Karpas-422 (cell line): ENCODE data around the gene RPL6. TPM values are rescaled to one million over a fixed set of nuclear protein-coding genes. Genes with fewer than 3 reads are reported as not detected.
"Not testable (repeated sequence)": the region's sequence is repeated elsewhere in the genome, so short reads cannot be mapped to it uniquely, and the experiment has no call there.

Experiments
- DNase-seq: peaks from one replicate; pipeline ENCODE4 v3.0.0-alpha.2; 2015
- H2AFZ ChIP-seq: fragments of 200-600 bp; sonication (generic); 2 replicates; pipeline ENCODE4 v1.6.1; 2014; ENCODE audit warnings: antibody characterized with exemption, low read length, mixed read lengths
- H3K27ac ChIP-seq: fragments of 200-600 bp; sonication (generic); 2 replicates; pipeline ENCODE4 v1.5.1; 2014; ENCODE audit warnings: mild to moderate bottlenecking, low read length, moderate library complexity
- H3K27me3 ChIP-seq: fragments of 200-600 bp; sonication (generic); 2 replicates; pipeline ENCODE4 v1.6.1; 2014; ENCODE audit warnings: low read length, mixed read lengths
- H3K36me3 ChIP-seq: fragments of 200-600 bp; sonication (generic); 2 replicates; pipeline ENCODE4 v1.6.1; 2014; ENCODE audit warnings: low read length, mixed read lengths; ENCODE audit not compliant: insufficient read depth
- H3K4me1 ChIP-seq: fragments of 200-600 bp; sonication (generic); 2 replicates; pipeline ENCODE4 v1.6.1; 2014; ENCODE audit warnings: mild to moderate bottlenecking, low read length, mixed read lengths
- H3K4me2 ChIP-seq: fragments of 200-600 bp; sonication (generic); 2 replicates; pipeline ENCODE4 v1.6.1; 2014; ENCODE audit warnings: low read length, low read depth, mild to moderate bottlenecking; ENCODE audit not compliant: poor library complexity, severe bottlenecking
- H3K4me3 ChIP-seq: fragments of 200-600 bp; sonication (generic); 2 replicates; pipeline ENCODE4 v1.5.1; 2014; ENCODE audit warnings: mild to moderate bottlenecking, antibody characterized with exemption, low read length, mixed read lengths
- H3K79me2 ChIP-seq: fragments of 200-600 bp; sonication (generic); 2 replicates; pipeline ENCODE4 v1.6.1; 2014; ENCODE audit warnings: mild to moderate bottlenecking, low read length, mixed read lengths
- H3K9ac ChIP-seq: fragments of 200-600 bp; sonication (generic); 2 replicates; pipeline ENCODE4 v1.6.0; 2014; ENCODE audit warnings: low read length
- H3K9me2 ChIP-seq: fragments of 200-600 bp; sonication (generic), shearing (Covaris generic); replicated peaks from 2 replicates; pipeline ENCODE4 v1.6.0; 2014; ENCODE audit warnings: mild to moderate bottlenecking, low read length, moderate library complexity; ENCODE audit not compliant: insufficient read depth
- H3K9me3 ChIP-seq: fragments of 300-700, 200-600 bp; sonication (generic); 2 replicates; pipeline ENCODE4 v1.6.1; 2014; ENCODE audit warnings: low read length, mixed read lengths
- H4K20me1 ChIP-seq: fragments of 200-600 bp; sonication (generic); 2 replicates; pipeline ENCODE4 v1.6.1; 2014; ENCODE audit warnings: mild to moderate bottlenecking, antibody characterized with exemption, low read length, low read depth; ENCODE audit not compliant: insufficient read depth
- total RNA-seq: library from RNA; depleted of rRNA; stranded (reverse); fragments of >200 nt; shearing (Covaris generic); gene quantifications from 2 replicates; pipeline ENCODE4 v1.2.3, GENCODE V29; 2014; ENCODE audit warnings: low replicate concordance

RPL6 gene
- total RNA-seq, 1 experiment from 2014 or later, result 2,811 TPM

DNA sequence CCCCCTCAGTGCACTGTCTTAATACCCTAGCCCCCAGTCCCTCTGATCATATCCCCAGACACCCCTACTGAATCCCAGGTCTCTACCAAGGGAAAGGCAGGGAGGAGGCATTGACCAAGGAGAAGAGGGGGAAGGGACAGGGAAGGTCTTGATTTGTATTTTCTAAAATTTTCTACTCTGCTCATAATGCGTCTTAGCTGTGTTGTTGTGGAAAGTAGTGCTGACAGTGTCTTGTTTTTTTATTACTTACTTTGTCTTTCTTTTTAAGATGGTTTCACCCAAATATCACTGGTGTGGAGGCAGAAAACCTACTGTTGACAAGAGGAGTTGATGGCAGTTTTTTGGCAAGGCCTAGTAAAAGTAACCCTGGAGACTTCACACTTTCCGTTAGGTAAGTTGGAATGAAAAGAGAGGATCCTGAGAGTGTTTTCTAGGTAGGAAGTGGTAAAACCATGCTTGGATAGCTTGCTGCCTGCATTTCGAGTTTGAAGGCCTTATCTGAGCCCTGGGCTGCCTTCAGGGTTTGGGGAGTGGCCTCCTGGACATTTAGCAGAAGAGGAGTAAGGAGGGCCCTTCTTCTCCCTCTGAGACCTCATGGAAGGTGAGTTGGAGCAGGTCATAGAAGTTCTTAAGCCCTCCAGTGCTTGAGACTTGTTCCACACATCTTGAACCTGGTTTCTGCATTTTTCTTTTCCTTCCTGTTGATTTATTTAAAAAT, 36.8 kb upstream of the RPL6 start:
- Histone ChIP-seq H3K4me1 (peaks cover 4% of the 10 kb centered on the region), H3K79me2 (peaks cover 42% of the 10 kb centered on the region), H3K36me3 (peaks cover 12% of the 10 kb centered on the region; the same call in 1 of the 2 replicates), H3K9me2 (no peaks in the 10 kb centered on the region), H3K9ac (no peak overlapping the region), H3K9me3 (no peaks in the 10 kb centered on the region), H2AFZ (no peak overlapping the region), H3K4me2 (no peak overlapping the region), H3K27ac (no peak overlapping the region), H3K27me3 (no peaks in the 10 kb centered on the region), H4K20me1 (no peaks in the 10 kb centered on the region), H3K4me3 (no peak overlapping the region)
- no peak for DNase-seq

DNA sequence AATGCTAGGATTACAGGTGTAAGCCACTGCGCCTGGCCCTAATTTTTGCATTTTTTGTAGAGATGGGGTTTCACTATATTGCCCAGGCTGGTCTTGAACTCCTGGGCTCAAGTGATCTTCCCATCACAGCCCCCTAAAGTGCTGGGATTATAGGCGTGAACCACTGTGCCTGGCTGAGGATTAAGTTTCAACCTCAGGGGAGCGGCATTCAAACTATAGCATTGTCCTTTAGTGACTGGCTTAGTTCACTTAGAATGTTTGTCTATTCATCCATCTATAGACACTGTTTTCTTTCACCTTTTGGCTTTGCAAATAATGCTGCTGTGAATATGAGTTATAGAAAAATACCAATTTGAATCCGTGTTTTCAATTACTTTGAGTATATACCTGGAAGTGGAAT, 34.5 kb upstream of the RPL6 start:
- Histone ChIP-seq H3K27me3 (no peaks in the 10 kb centered on the region), H3K36me3 (no peaks in the 10 kb centered on the region)

GRCh38 chr12:112440653-112441052, 31.2 kb upstream of the RPL6 start:
- H3K36me3 ChIP-seq, H3K4me2 ChIP-seq, H3K9me3 ChIP-seq, H3K4me3 ChIP-seq, H3K27me3 ChIP-seq, H3K9ac ChIP-seq, H3K9me2 ChIP-seq, DNase-seq, H4K20me1 ChIP-seq, H3K4me1 ChIP-seq, H3K27ac ChIP-seq, H2AFZ ChIP-seq: not testable (repeated sequence)
- H3K79me2 ChIP-seq, result peaks cover 82% of the 10 kb centered on the region

More for the DNA sequence above, 34.5 kb upstream of the RPL6 start:
- Histone ChIP-seq H3K4me2 (no peak overlapping the region), H3K4me3 (no peak overlapping the region), H3K79me2 (peaks cover 58% of the 10 kb centered on the region), H3K4me1 (peaks cover 4% of the 10 kb centered on the region), H2AFZ (no peak overlapping the region), H3K9me2 (no peaks in the 10 kb centered on the region), H3K27ac (no peak overlapping the region), H3K9ac (no peak overlapping the region), H4K20me1 (no peaks in the 10 kb centered on the region), H3K9me3 (no peaks in the 10 kb centered on the region)
- no peak for DNase-seq

- Histone ChIP-seq H3K4me3 (no peak overlapping the region), H2AFZ (no peak overlapping the region), H3K36me3 (no peaks in the 10 kb centered on the region), H3K79me2 (peaks cover 88% of the 10 kb centered on the region), H3K9me3 (no peaks in the 10 kb centered on the region), H3K27me3 (no peaks in the 10 kb centered on the region), H3K9ac (no peak overlapping the region), H3K27ac (no peak overlapping the region), H3K9me2 (no peaks in the 10 kb centered on the region), H3K4me2 (no peak overlapping the region), H3K4me1 (peaks cover 4% of the 10 kb centered on the region), H4K20me1 (no peaks in the 10 kb centered on the region)
- DNase-seq, result no peak
These were observed 30.4 kb upstream of the RPL6 start for GRCh38 chr12:112439769-112440168.

DNA sequence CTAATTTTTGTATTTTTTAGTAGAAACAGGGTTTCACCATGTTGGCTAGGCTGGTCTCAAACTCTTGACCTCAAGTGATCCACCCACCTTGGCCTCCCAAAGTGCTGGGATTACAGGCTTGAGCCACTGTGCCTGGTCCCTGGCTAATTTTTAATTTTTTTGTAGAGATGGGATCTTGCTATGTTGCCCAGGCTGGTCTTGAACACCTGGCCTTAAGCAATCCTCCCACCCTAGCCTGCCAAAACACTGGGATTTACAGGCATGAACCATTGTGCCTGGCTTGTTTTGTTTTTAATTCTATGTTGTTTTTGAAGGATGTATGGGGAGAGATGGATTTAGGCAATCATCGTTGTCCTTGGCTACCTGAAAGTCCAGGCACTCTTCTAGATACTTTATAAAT, 29.2 kb upstream of the RPL6 start:
- H3K36me3 ChIP-seq, H3K4me3 ChIP-seq, H4K20me1 ChIP-seq, H3K9me2 ChIP-seq, H3K4me2 ChIP-seq, H3K4me1 ChIP-seq, H3K27ac ChIP-seq, H3K9ac ChIP-seq, DNase-seq, H2AFZ ChIP-seq, H3K9me3 ChIP-seq, H3K27me3 ChIP-seq: not testable (repeated sequence)
- peaks cover 88% of the 10 kb centered on the region for H3K79me2 ChIP-seq

- Histone ChIP-seq H3K9me3 (no peaks in the 10 kb centered on the region), H3K4me3 (no peak overlapping the region), H3K4me1 (no peaks in the 10 kb centered on the region), H3K9me2 (no peaks in the 10 kb centered on the region), H3K36me3 (0 out of 2 replicates have a peak, but pooled peaks cover 4% of the 10 kb centered on the region), H2AFZ (no peak overlapping the region), H3K27me3 (no peaks in the 10 kb centered on the region), H3K79me2 (peaks cover 98% of the 10 kb centered on the region), H3K27ac (no peak overlapping the region), H4K20me1 (no peaks in the 10 kb centered on the region), H3K9ac (no peak overlapping the region), H3K4me2 (no peak overlapping the region)
- no peak for DNase-seq
These were observed 24.1 kb upstream of the RPL6 start for GRCh38 chr12:112433551-112433950.

- Histone ChIP-seq H3K4me2 (no peak overlapping the region), H3K27me3 (no peaks in the 10 kb centered on the region), H3K36me3 (0 out of 2 replicates have a peak, but pooled peaks cover 4% of the 10 kb centered on the region), H3K4me1 (no peaks in the 10 kb centered on the region), H4K20me1 (no peaks in the 10 kb centered on the region), H2AFZ (no peak overlapping the region), H3K9me3 (no peaks in the 10 kb centered on the region), H3K4me3 (no peak overlapping the region), H3K9me2 (no peaks in the 10 kb centered on the region), H3K9ac (no peak overlapping the region), H3K27ac (no peak overlapping the region), H3K79me2 (peaks cover 93% of the 10 kb centered on the region)
- no peak for DNase-seq
These were observed 22.6 kb upstream of the RPL6 start for GRCh38 chr12:112431965-112432364.

- Histone ChIP-seq H3K9me3 (no peaks in the 10 kb centered on the region), H3K4me3 (no peak overlapping the region), H3K27ac (no peak overlapping the region), H3K9me2 (no peaks in the 10 kb centered on the region), H2AFZ (no peak overlapping the region), H3K4me1 (no peaks in the 10 kb centered on the region), H4K20me1 (no peaks in the 10 kb centered on the region), H3K9ac (no peak overlapping the region), H3K27me3 (no peaks in the 10 kb centered on the region), H3K4me2 (no peak overlapping the region), H3K36me3 (0 out of 2 replicates have a peak, but pooled peaks cover 6% of the 10 kb centered on the region), H3K79me2 (peaks cover 93% of the 10 kb centered on the region)
- no peak for DNase-seq
These were observed 21.5 kb upstream of the RPL6 start for GRCh38 chr12:112430929-112431328.
